ENCODE measurements around the gene GAD1.
A peak's percentile ranks its signal among the peaks of the same experiment; 100 is the strongest.

The GAD1 gene

GRCh38 chr2:170829036-170829435 is 12.3 kb downstream of the GAD1 start:
- Histone ChIP-seq H3K9me3 (ENCODE audit: control extremely low read depth in 1 of 5, control insufficient read depth in 4 of 5, insufficient read depth in 2 of 5, low read depth in 1 of 5, low read length in 4 of 5) (no peaks in the 10 kb centered on the region), H3K36me3 (ENCODE audit: control insufficient read depth in 4 of 4, insufficient read depth in 4 of 4, low read length in 3 of 4) (no peaks in the 10 kb centered on the region), H3K27ac (ENCODE audit: insufficient read depth in 1 of 2, low read depth in 1 of 2, low read length in 2 of 2, poor library complexity in 1 of 2, severe bottlenecking in 2 of 2) (no peak overlapping the region), H3K27me3 (replicated peaks in 2 of 5; ENCODE audit: control insufficient read depth in 4 of 5, insufficient read depth in 5 of 5, low read length in 4 of 5) (peaks cover 0 to 51% (median 9%) of the 10 kb centered on the region in 5 experiments), H3K4me1 (ENCODE audit: control extremely low read depth in 1 of 4, control insufficient read depth in 4 of 4, insufficient read depth in 4 of 4, low read length in 3 of 4) (peaks cover 0 to 2% (median under 1%) of the 10 kb centered on the region in 4 experiments), H3K4me3 (ENCODE audit: control insufficient read depth in 1 of 7, extremely low read depth in 1 of 7, insufficient read depth in 4 of 7, low read depth in 2 of 7, low read length in 6 of 7) (no peak overlapping the region)
- ChIA-PET CTCF (interaction anchor here (5.0 kb wide), 1 partner anchor 14 kb away, joined by 23 read pairs; no protein-coding TSS in a partner anchor), POLR2A (no interaction called here)
- no peak for DNase-seq
- WGBS (ENCODE audit: insufficient coverage), result 100% methylated on average over 2 of the region's 2 CpGs

- no peaks in the 10 kb centered on the region for H3K4me1 ChIP-seq (ENCODE audit: control extremely low read depth in 1 of 4, control insufficient read depth in 4 of 4, insufficient read depth in 4 of 4, low read length in 3 of 4)
- 100% methylated on average over 1 of the region's 3 CpGs for whole genome bisulfite sequencing (ENCODE audit: insufficient coverage)
- POLR2A ChIA-PET, result no interaction called here
- CTCF ChIA-PET, result interaction anchor here (1.3 to 5.0 kb wide), 2 partner anchors 13 to 39 kb away, joined by 3 to 23 read pairs; no protein-coding TSS in a partner anchor
- no peak overlapping the region for H3K4me3 ChIP-seq (ENCODE audit: control insufficient read depth in 1 of 7, extremely low read depth in 1 of 7, insufficient read depth in 4 of 7, low read depth in 2 of 7, low read length in 6 of 7)
- peaks cover 0 to 40% (median 7%) of the 10 kb centered on the region in 5 experiments for H3K27me3 ChIP-seq (replicated peaks in 2 of 5; ENCODE audit: control insufficient read depth in 4 of 5, insufficient read depth in 5 of 5, low read length in 4 of 5)
- H3K27ac ChIP-seq (ENCODE audit: insufficient read depth in 1 of 2, low read depth in 1 of 2, low read length in 2 of 2, poor library complexity in 1 of 2, severe bottlenecking in 2 of 2), result no peak overlapping the region
- no peak for DNase-seq
- H3K36me3 ChIP-seq (ENCODE audit: control insufficient read depth in 4 of 4, insufficient read depth in 4 of 4, low read length in 3 of 4), result no peaks in the 10 kb centered on the region
- no peaks in the 10 kb centered on the region for H3K9me3 ChIP-seq (ENCODE audit: control extremely low read depth in 1 of 5, control insufficient read depth in 4 of 5, insufficient read depth in 2 of 5, low read depth in 1 of 5, low read length in 4 of 5)
These were observed 13.5 kb downstream of the GAD1 start for GRCh38 chr2:170830166-170830565.

GRCh38 chr2:170831115-170831514 is 14.4 kb downstream of the GAD1 start:
- CTCF ChIA-PET, result interaction anchor here (1.1 to 5.0 kb wide), 3 partner anchors 9 to 38 kb away, joined by 3 to 23 read pairs (median 4); no protein-coding TSS in a partner anchor
- 100% methylated on average over 4 of the region's 4 CpGs for WGBS (ENCODE audit: insufficient coverage)

GRCh38 chr2:170836027-170836426 is 19.3 kb downstream of the GAD1 start:
- Histone ChIP-seq H3K36me3 (ENCODE audit: control insufficient read depth in 4 of 4, insufficient read depth in 4 of 4, low read length in 3 of 4) (no peaks in the 10 kb centered on the region), H3K4me1 (ENCODE audit: control extremely low read depth in 1 of 4, control insufficient read depth in 4 of 4, insufficient read depth in 4 of 4, low read length in 3 of 4) (peaks cover 0 to 4% (median 0%) of the 10 kb centered on the region in 4 experiments), H3K4me3 (ENCODE audit: control insufficient read depth in 1 of 7, extremely low read depth in 1 of 7, insufficient read depth in 4 of 7, low read depth in 2 of 7, low read length in 6 of 7) (no peak overlapping the region), H3K27ac (ENCODE audit: insufficient read depth in 1 of 2, low read depth in 1 of 2, low read length in 2 of 2, poor library complexity in 1 of 2, severe bottlenecking in 2 of 2) (no peak overlapping the region), H3K27me3 (replicated peaks in 2 of 5; ENCODE audit: control insufficient read depth in 4 of 5, insufficient read depth in 5 of 5, low read length in 4 of 5) (peaks cover 0 to under 1% (median 0%) of the 10 kb centered on the region in 5 experiments), H3K9me3 (ENCODE audit: control extremely low read depth in 1 of 5, control insufficient read depth in 4 of 5, insufficient read depth in 2 of 5, low read depth in 1 of 5, low read length in 4 of 5) (no peaks in the 10 kb centered on the region)
- DNase-seq, result no peak
- CTCF ChIA-PET, result no interaction called here
- WGBS (ENCODE audit: insufficient coverage), result 70% methylated on average over 2 of the region's 5 CpGs
- POLR2A ChIA-PET, result no interaction called here

More at GRCh38 chr2:170831115-170831514, 14.4 kb downstream of the GAD1 start:
- Histone ChIP-seq H3K27ac (ENCODE audit: insufficient read depth in 1 of 2, low read depth in 1 of 2, low read length in 2 of 2, poor library complexity in 1 of 2, severe bottlenecking in 2 of 2) (no peak overlapping the region), H3K4me3 (ENCODE audit: control insufficient read depth in 1 of 7, extremely low read depth in 1 of 7, insufficient read depth in 4 of 7, low read depth in 2 of 7, low read length in 6 of 7) (no peak overlapping the region), H3K36me3 (ENCODE audit: control insufficient read depth in 4 of 4, insufficient read depth in 4 of 4, low read length in 3 of 4) (no peaks in the 10 kb centered on the region), H3K4me1 (ENCODE audit: control extremely low read depth in 1 of 4, control insufficient read depth in 4 of 4, insufficient read depth in 4 of 4, low read length in 3 of 4) (no peaks in the 10 kb centered on the region), H3K9me3 (ENCODE audit: control extremely low read depth in 1 of 5, control insufficient read depth in 4 of 5, insufficient read depth in 2 of 5, low read depth in 1 of 5, low read length in 4 of 5) (no peaks in the 10 kb centered on the region), H3K27me3 (replicated peaks in 2 of 5; ENCODE audit: control insufficient read depth in 4 of 5, insufficient read depth in 5 of 5, low read length in 4 of 5) (peaks cover 0 to 33% (median 7%) of the 10 kb centered on the region in 5 experiments)
- no peak for DNase-seq
- POLR2A ChIA-PET, result no interaction called here

- no peaks in the 10 kb centered on the region for H3K36me3 ChIP-seq (ENCODE audit: control insufficient read depth in 4 of 4, insufficient read depth in 4 of 4, low read length in 3 of 4)
- no peaks in the 10 kb centered on the region for H3K27me3 ChIP-seq (replicated peaks in 2 of 5; ENCODE audit: control insufficient read depth in 4 of 5, insufficient read depth in 5 of 5, low read length in 4 of 5)
- POLR2A ChIA-PET, result interaction anchor here (0.6 kb wide), 1 partner anchor 1484 kb away, joined by 3 read pairs; no protein-coding TSS in a partner anchor
These were observed 24.1 kb downstream of the GAD1 start for GRCh38 chr2:170840717-170841210.

GRCh38 chr2:170842785-170843184 is 26.1 kb downstream of the GAD1 start:
- Histone ChIP-seq H3K4me3 (ENCODE audit: control insufficient read depth in 1 of 7, extremely low read depth in 1 of 7, insufficient read depth in 4 of 7, low read depth in 2 of 7, low read length in 6 of 7) (no peak overlapping the region), H3K27ac (ENCODE audit: insufficient read depth in 1 of 2, low read depth in 1 of 2, low read length in 2 of 2, poor library complexity in 1 of 2, severe bottlenecking in 2 of 2) (no peak overlapping the region), H3K36me3 (ENCODE audit: control insufficient read depth in 4 of 4, insufficient read depth in 4 of 4, low read length in 3 of 4) (no peaks in the 10 kb centered on the region), H3K9me3 (ENCODE audit: control extremely low read depth in 1 of 5, control insufficient read depth in 4 of 5, insufficient read depth in 2 of 5, low read depth in 1 of 5, low read length in 4 of 5) (no peaks in the 10 kb centered on the region), H3K4me1 (ENCODE audit: control extremely low read depth in 1 of 4, control insufficient read depth in 4 of 4, insufficient read depth in 4 of 4, low read length in 3 of 4) (peaks cover 4 to 16% (median 11%) of the 10 kb centered on the region in 4 experiments), H3K27me3 (replicated peaks in 2 of 5; ENCODE audit: control insufficient read depth in 4 of 5, insufficient read depth in 5 of 5, low read length in 4 of 5) (no peaks in the 10 kb centered on the region)
- no peak for DNase-seq
- 85% methylated on average over 2 of the region's 2 CpGs for WGBS (ENCODE audit: insufficient coverage)
- CTCF ChIA-PET, result interaction anchor here (1.2 to 4.6 kb wide), 3 partner anchors 10 to 16 kb away, joined by 3 to 23 read pairs (median 5); no protein-coding TSS in a partner anchor
- POLR2A ChIA-PET, result no interaction called here

More at GRCh38 chr2:170840717-170841210, 24.1 kb downstream of the GAD1 start:
- H3K9me3 ChIP-seq (ENCODE audit: control extremely low read depth in 1 of 5, control insufficient read depth in 4 of 5, insufficient read depth in 2 of 5, low read depth in 1 of 5, low read length in 4 of 5), result no peaks in the 10 kb centered on the region
- DNase-seq, result peak in 1 of 3 donors; percentile 33
- CTCF ChIA-PET, result interaction anchor here (1.2 kb wide), 1 partner anchor 16 kb away, joined by 3 read pairs; no protein-coding TSS in a partner anchor
- whole genome bisulfite sequencing (ENCODE audit: insufficient coverage), result 62% methylated on average over 3 of the region's 4 CpGs
- no peak overlapping the region for H3K27ac ChIP-seq (ENCODE audit: insufficient read depth in 1 of 2, low read depth in 1 of 2, low read length in 2 of 2, poor library complexity in 1 of 2, severe bottlenecking in 2 of 2)
- peaks cover 4 to 16% (median 11%) of the 10 kb centered on the region in 4 experiments for H3K4me1 ChIP-seq (ENCODE audit: control extremely low read depth in 1 of 4, control insufficient read depth in 4 of 4, insufficient read depth in 4 of 4, low read length in 3 of 4)
- H3K4me3 ChIP-seq (ENCODE audit: control insufficient read depth in 1 of 7, extremely low read depth in 1 of 7, insufficient read depth in 4 of 7, low read depth in 2 of 7, low read length in 6 of 7), result no peak overlapping the region

GRCh38 chr2:170843656-170844055 is 27.0 kb downstream of the GAD1 start:
- peak; percentile 58 to 83 (median 68) for DNase-seq
- WGBS (ENCODE audit: insufficient coverage), result 0% methylated on average over 2 of the region's 2 CpGs
- Histone ChIP-seq H3K27ac (ENCODE audit: insufficient read depth in 1 of 2, low read depth in 1 of 2, low read length in 2 of 2, poor library complexity in 1 of 2, severe bottlenecking in 2 of 2) (no peak overlapping the region), H3K27me3 (replicated peaks in 2 of 5; ENCODE audit: control insufficient read depth in 4 of 5, insufficient read depth in 5 of 5, low read length in 4 of 5) (no peaks in the 10 kb centered on the region), H3K4me1 (ENCODE audit: control extremely low read depth in 1 of 4, control insufficient read depth in 4 of 4, insufficient read depth in 4 of 4, low read length in 3 of 4) (peaks cover 4 to 16% (median 11%) of the 10 kb centered on the region in 4 experiments), H3K36me3 (ENCODE audit: control insufficient read depth in 4 of 4, insufficient read depth in 4 of 4, low read length in 3 of 4) (no peaks in the 10 kb centered on the region), H3K4me3 (ENCODE audit: control insufficient read depth in 1 of 7, extremely low read depth in 1 of 7, insufficient read depth in 4 of 7, low read depth in 2 of 7, low read length in 6 of 7) (no peak overlapping the region), H3K9me3 (ENCODE audit: control extremely low read depth in 1 of 5, control insufficient read depth in 4 of 5, insufficient read depth in 2 of 5, low read depth in 1 of 5, low read length in 4 of 5) (no peaks in the 10 kb centered on the region)
- CTCF ChIA-PET, result interaction anchor here (0.8 to 4.6 kb wide), 4 partner anchors 9 to 24 kb away, joined by 3 to 23 read pairs (median 4); no protein-coding TSS in a partner anchor
- POLR2A ChIA-PET, result no interaction called here
